Liver (tissue), 9 donors: ENCODE measurements around the gene PEX14. TPM values are rescaled to one million over a fixed set of nuclear protein-coding genes. Genes with fewer than 3 reads are reported as not detected.

Source experiments
- DNase-seq: peaks from one replicate; pipeline ENCODE4 v3.0.0-alpha.2; 2017; ENCODE audit warnings: low spot score
- H3K27ac ChIP-seq, 2 donors: one replicate each; pipeline ENCODE4 v1.7.0; 2013; ENCODE audit warnings: inconsistent platforms in 2 of 2, low read length in 2 of 2, control low read depth in 1 of 2, low read depth in 1 of 2, mild to moderate bottlenecking in 1 of 2
- H3K27me3 ChIP-seq, 4 donors: one replicate each; pipeline versions ENCODE4 v1.6.1 to v1.7.0; 2013; ENCODE audit warnings: low read length in 3 of 4, inconsistent platforms in 1 of 4, mild to moderate bottlenecking in 1 of 4, moderate library complexity in 1 of 4; ENCODE audit not compliant: control insufficient read depth in 4 of 4, insufficient read depth in 4 of 4
- H3K36me3 ChIP-seq, 4 donors: one replicate each; pipeline versions ENCODE4 v1.6.1 to v1.7.0; 2013; ENCODE audit warnings: low read length in 3 of 4, mild to moderate bottlenecking in 3 of 4, low read depth in 1 of 4, moderate library complexity in 1 of 4; ENCODE audit not compliant: control insufficient read depth in 4 of 4, insufficient read depth in 3 of 4
- H3K4me1 ChIP-seq, 4 donors: one replicate each; pipeline versions ENCODE4 v1.6.1 to v1.7.0; 2013; ENCODE audit warnings: low read length in 3 of 4, mild to moderate bottlenecking in 3 of 4, moderate library complexity in 1 of 4; ENCODE audit not compliant: control insufficient read depth in 4 of 4, insufficient read depth in 4 of 4
- H3K4me3 ChIP-seq, 3 donors: one replicate each; pipeline versions ENCODE4 v1.6.1 to v1.7.0; 2013; ENCODE audit warnings: low read length in 3 of 3, control low read depth in 1 of 3, low read depth in 1 of 3, mild to moderate bottlenecking in 1 of 3
- H3K9ac ChIP-seq, 2 donors: one replicate each; pipeline ENCODE4 v1.7.0; 2013; ENCODE audit warnings: low read length in 2 of 2, mild to moderate bottlenecking in 2 of 2, moderate library complexity in 2 of 2, control low read depth in 1 of 2, low read depth in 1 of 2
- H3K9me3 ChIP-seq, 4 donors: one replicate each; pipeline versions ENCODE4 v1.6.1 to v1.7.0; 2013; ENCODE audit warnings: low read length in 3 of 4; ENCODE audit not compliant: control insufficient read depth in 4 of 4
- EGR1 ChIP-seq, 2 donors: IDR thresholded peaks; 2 replicates each; pipeline ENCODE4 v1.6.1; 2016 to 2018; ENCODE audit warnings: antibody characterized with exemption in 2 of 2, low read depth in 2 of 2
- FOXA1 ChIP-seq: IDR thresholded peaks from 2 replicates; pipeline ENCODE4 v1.6.1; 2016; ENCODE audit warnings: antibody characterized with exemption
- FOXA2 ChIP-seq: IDR thresholded peaks from 2 replicates; pipeline ENCODE4 v1.6.1; 2016; ENCODE audit warnings: antibody characterized with exemption
- HNF4A ChIP-seq, 2 donors: conservative IDR thresholded peaks; 2 replicates each; pipeline ENCODE4 v1.6.1; 2016; ENCODE audit warnings: antibody characterized with exemption in 2 of 2, mild to moderate bottlenecking in 2 of 2
- HNF4G ChIP-seq: IDR thresholded peaks from 2 replicates; pipeline ENCODE4 v1.6.1; 2016; ENCODE audit warnings: antibody characterized with exemption
- JUND ChIP-seq, 2 donors: IDR thresholded peaks; 2 replicates each; pipeline ENCODE4 v1.6.1; 2016; ENCODE audit warnings: antibody characterized with exemption in 2 of 2
- NR2F2 ChIP-seq: IDR thresholded peaks from 2 replicates; pipeline ENCODE4 v1.6.1; 2016; ENCODE audit warnings: antibody characterized with exemption
- RAD21 ChIP-seq, 2 donors: IDR thresholded peaks; 2 replicates each; pipeline ENCODE4 v1.6.1; 2016; ENCODE audit warnings: antibody characterized with exemption in 2 of 2, mild to moderate bottlenecking in 2 of 2
- RXRA ChIP-seq, 2 donors: IDR thresholded peaks; 2 replicates each; pipeline ENCODE4 v1.6.1; 2017 to 2018; ENCODE audit warnings: antibody characterized with exemption in 2 of 2, mild to moderate bottlenecking in 1 of 2
- TAF1 ChIP-seq: conservative IDR thresholded peaks from 2 replicates; pipeline ENCODE4 v1.6.1; 2016; ENCODE audit warnings: antibody characterized with exemption, mild to moderate bottlenecking
- YY1 ChIP-seq: IDR thresholded peaks from 2 replicates; pipeline ENCODE4 v1.6.1; 2016; ENCODE audit warnings: antibody characterized with exemption, mild to moderate bottlenecking
- WGBS: extraction: QIAGEN DNeasy Blood & Tissue Kit; methylation state at CpG from one replicate; pipeline ENCODE4 v1.1.7; 2013; 5-methylcytosine and 5-hydroxymethylcytosine counted together
- polyA plus RNA-seq, 2 donors: library from polyadenylated mRNA; stranded (reverse) in 1 of 2; unstranded in 1 of 2; fragments of 200-250 nt in 1 of 2; fragments of >200 nt in 1 of 2; fragmentation: Nextera tagmentation in 1 of 2; extraction: Ambion mirVana in 1 of 2; gene quantifications; one replicate each; pipeline versions ENCODE4 v1.2.1 to v1.2.3, GENCODE V29; 2013 to 2015
- total RNA-seq, 2 donors: library from RNA; depleted of rRNA; stranded (reverse); fragments of >200 nt; gene quantifications; one replicate each; pipeline ENCODE4 v1.2.3, GENCODE V29; 2014
- TF ChIP-seq, protein P1 (sequence below): IDR thresholded peaks from 2 replicates; pipeline ENCODE4 v1.6.1; 2016; ENCODE audit warnings: antibody characterized with exemption
- TF ChIP-seq, protein P2 (sequence below): IDR thresholded peaks from 2 replicates; pipeline ENCODE4 v1.6.1; 2016; ENCODE audit warnings: antibody characterized with exemption, mild to moderate bottlenecking
- TF ChIP-seq, protein P3 (sequence below): fragments of 150-350 bp; IDR thresholded peaks from 2 replicates; pipeline ENCODE4 v1.5.1; 2017; ENCODE audit warnings: improper control_type of control experiment, low read depth, low read length; ENCODE audit not compliant: missing input control
- TF ChIP-seq, protein P4 (sequence below): IDR thresholded peaks from 2 replicates; pipeline ENCODE4 v1.6.1; 2016; ENCODE audit warnings: antibody characterized with exemption
- TF ChIP-seq, protein P5 (sequence below): IDR thresholded peaks from 2 replicates; pipeline ENCODE4 v1.6.1; 2016; ENCODE audit warnings: antibody characterized with exemption
- donor health status: healthy.
- donor health status: healthy.
- donor health status: healthy.
- donor health status: healthy.
- donor health status: healthy.

Gene PEX14
- total and polyA plus RNA-seq, 4 donors = 7.1 to 16.1 (median 11.7) TPM

DNA sequence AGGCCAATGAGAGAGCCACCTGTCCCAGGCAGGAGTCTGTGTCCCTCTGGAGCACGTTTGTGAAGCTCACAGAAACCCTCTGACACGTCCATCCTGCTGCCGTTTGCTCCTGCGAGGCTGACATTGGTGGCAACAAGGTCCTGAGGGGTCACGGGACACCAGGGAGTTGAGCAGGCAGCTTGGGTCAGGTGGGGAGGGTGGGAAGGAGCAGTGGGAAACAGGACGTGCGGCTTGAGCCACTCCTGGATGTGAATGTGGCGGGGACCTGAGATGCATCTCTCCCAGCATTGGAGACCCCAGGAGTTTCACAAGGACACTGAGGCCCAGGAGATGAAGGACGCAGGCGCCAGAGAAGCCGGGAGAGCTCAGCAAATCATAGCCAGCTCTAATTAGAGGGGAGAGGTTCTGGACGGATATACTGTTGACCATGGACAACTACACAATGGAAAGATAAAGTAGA is 149.0 kb downstream of the PEX14 start:
- peaks cover 7 to 34% (median 10%) of the 10 kb centered on the region in 4 donors for H3K4me1 ChIP-seq
- DNase-seq = no peak
- peaks cover 0 to 12% (median 6%) of the 10 kb centered on the region in 4 donors for H3K36me3 ChIP-seq
- H3K9me3 ChIP-seq = no peaks in the 10 kb centered on the region
- H3K27ac ChIP-seq = no peak overlapping the region
- WGBS = 94% methylated on average over 12 of the region's 12 CpGs
- H3K9ac ChIP-seq = no peak overlapping the region
- TF ChIP-seq YY1 (no peak), NR2F2 (no peak), FOXA1 (no peak), RAD21 (IDR thresholded peaks at IDR 0.05) (no peak), HNF4A (conservative IDR thresholded peaks at IDR 0.05) (no peak), RXRA (IDR thresholded peaks at IDR 0.05) (no peak), TAF1 (no peak)
- TF ChIP-seq, protein P1, sequence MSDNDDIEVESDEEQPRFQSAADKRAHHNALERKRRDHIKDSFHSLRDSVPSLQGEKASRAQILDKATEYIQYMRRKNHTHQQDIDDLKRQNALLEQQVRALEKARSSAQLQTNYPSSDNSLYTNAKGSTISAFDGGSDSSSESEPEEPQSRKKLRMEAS = no peak
- TF ChIP-seq, protein P2, sequence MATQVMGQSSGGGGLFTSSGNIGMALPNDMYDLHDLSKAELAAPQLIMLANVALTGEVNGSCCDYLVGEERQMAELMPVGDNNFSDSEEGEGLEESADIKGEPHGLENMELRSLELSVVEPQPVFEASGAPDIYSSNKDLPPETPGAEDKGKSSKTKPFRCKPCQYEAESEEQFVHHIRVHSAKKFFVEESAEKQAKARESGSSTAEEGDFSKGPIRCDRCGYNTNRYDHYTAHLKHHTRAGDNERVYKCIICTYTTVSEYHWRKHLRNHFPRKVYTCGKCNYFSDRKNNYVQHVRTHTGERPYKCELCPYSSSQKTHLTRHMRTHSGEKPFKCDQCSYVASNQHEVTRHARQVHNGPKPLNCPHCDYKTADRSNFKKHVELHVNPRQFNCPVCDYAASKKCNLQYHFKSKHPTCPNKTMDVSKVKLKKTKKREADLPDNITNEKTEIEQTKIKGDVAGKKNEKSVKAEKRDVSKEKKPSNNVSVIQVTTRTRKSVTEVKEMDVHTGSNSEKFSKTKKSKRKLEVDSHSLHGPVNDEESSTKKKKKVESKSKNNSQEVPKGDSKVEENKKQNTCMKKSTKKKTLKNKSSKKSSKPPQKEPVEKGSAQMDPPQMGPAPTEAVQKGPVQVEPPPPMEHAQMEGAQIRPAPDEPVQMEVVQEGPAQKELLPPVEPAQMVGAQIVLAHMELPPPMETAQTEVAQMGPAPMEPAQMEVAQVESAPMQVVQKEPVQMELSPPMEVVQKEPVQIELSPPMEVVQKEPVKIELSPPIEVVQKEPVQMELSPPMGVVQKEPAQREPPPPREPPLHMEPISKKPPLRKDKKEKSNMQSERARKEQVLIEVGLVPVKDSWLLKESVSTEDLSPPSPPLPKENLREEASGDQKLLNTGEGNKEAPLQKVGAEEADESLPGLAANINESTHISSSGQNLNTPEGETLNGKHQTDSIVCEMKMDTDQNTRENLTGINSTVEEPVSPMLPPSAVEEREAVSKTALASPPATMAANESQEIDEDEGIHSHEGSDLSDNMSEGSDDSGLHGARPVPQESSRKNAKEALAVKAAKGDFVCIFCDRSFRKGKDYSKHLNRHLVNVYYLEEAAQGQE = no peak
- TF ChIP-seq, protein P3, sequence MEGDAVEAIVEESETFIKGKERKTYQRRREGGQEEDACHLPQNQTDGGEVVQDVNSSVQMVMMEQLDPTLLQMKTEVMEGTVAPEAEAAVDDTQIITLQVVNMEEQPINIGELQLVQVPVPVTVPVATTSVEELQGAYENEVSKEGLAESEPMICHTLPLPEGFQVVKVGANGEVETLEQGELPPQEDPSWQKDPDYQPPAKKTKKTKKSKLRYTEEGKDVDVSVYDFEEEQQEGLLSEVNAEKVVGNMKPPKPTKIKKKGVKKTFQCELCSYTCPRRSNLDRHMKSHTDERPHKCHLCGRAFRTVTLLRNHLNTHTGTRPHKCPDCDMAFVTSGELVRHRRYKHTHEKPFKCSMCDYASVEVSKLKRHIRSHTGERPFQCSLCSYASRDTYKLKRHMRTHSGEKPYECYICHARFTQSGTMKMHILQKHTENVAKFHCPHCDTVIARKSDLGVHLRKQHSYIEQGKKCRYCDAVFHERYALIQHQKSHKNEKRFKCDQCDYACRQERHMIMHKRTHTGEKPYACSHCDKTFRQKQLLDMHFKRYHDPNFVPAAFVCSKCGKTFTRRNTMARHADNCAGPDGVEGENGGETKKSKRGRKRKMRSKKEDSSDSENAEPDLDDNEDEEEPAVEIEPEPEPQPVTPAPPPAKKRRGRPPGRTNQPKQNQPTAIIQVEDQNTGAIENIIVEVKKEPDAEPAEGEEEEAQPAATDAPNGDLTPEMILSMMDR = no peak
- TF ChIP-seq, protein P4, sequence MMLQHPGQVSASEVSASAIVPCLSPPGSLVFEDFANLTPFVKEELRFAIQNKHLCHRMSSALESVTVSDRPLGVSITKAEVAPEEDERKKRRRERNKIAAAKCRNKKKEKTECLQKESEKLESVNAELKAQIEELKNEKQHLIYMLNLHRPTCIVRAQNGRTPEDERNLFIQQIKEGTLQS = no peak
- H3K27me3 ChIP-seq = no peaks in the 10 kb centered on the region
- H3K4me3 ChIP-seq = no peak overlapping the region

DNA sequence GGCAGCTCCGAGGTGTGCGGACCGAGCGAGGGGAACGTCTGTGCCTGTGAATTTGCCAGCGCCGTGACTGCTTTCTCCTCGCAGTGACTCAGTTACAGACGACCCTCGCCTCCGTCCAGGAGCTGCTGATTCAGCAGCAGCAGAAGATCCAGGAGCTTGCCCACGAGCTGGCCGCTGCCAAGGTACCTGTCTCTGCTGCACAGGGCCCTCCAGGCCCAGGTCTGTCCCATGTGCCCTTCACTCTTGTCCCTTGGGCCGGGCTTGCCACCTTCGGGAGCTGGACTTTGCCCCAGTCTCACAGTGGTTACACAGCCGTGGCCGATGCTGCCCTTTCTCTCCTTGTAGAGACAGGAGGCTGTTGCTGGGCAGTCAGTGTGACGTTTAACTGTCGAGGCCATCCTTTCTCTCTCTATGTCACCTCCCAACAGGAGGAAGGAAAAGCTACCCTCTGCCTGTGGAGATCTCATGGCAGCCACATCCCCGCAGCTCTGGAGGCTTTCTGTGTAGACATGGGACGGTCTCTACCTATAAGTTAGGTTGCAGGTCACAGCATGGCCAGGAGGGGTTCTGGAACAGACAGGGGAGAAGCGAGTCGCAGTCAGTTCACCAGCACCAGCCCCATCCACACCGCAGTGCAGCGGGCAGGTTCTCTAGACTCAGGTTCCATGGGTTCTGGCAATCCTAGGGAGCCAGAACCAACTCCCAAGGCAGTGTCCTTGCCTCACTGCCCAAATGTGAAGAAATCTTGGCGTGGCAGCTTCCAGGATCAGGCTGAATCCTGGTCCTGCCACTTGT is 149.7 kb downstream of the PEX14 start:
- Histone ChIP-seq H3K27ac (no peak overlapping the region), H3K9me3 (no peaks in the 10 kb centered on the region), H3K9ac (no peak overlapping the region), H3K4me3 (no peak overlapping the region), H3K36me3 (peaks cover 0 to 9% (median 6%) of the 10 kb centered on the region in 4 donors), H3K27me3 (no peaks in the 10 kb centered on the region), H3K4me1 (peaks cover 9 to 41% (median 17%) of the 10 kb centered on the region in 4 donors)
- WGBS = 87% methylated on average over 26 of the region's 26 CpGs
- DNase-seq = no peak
- TF ChIP-seq FOXA1 (no peak), FOXA2 (no peak), EGR1 (IDR thresholded peaks at IDR 0.05; ENCODE audit: low read depth in 2 of 2) (no peak), HNF4G (peak; percentile 68), RAD21 (IDR thresholded peaks at IDR 0.05) (peak in 1 of 2 donors; percentile 42), HNF4A (conservative IDR thresholded peaks at IDR 0.05) (peak; percentile 80 to 90), NR2F2 (no peak), YY1 (no peak), JUND (IDR thresholded peaks at IDR 0.05) (no peak), TAF1 (no peak)
- TF ChIP-seq, protein P5, sequence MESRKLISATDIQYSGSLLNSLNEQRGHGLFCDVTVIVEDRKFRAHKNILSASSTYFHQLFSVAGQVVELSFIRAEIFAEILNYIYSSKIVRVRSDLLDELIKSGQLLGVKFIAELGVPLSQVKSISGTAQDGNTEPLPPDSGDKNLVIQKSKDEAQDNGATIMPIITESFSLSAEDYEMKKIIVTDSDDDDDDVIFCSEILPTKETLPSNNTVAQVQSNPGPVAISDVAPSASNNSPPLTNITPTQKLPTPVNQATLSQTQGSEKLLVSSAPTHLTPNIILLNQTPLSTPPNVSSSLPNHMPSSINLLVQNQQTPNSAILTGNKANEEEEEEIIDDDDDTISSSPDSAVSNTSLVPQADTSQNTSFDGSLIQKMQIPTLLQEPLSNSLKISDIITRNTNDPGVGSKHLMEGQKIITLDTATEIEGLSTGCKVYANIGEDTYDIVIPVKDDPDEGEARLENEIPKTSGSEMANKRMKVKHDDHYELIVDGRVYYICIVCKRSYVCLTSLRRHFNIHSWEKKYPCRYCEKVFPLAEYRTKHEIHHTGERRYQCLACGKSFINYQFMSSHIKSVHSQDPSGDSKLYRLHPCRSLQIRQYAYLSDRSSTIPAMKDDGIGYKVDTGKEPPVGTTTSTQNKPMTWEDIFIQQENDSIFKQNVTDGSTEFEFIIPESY = no peak
- TF ChIP-seq, protein P3 = no peak
- TF ChIP-seq, protein P2 = no peak
